Ovary (tissue), 9 donors: ENCODE measurements around the gene C8G. TPM values are rescaled to one million over a fixed set of nuclear protein-coding genes. Genes with fewer than 3 reads are reported as not detected.

Experiments used
- DNase-seq, 5 donors: peaks; one replicate each; pipeline ENCODE4 v3.0.0-alpha.2; 2019 to 2020
- H3K27ac ChIP-seq, 2 donors: fragments of 200-600 bp; one replicate each; pipeline versions ENCODE4 v1.5.1 to v1.8.0; 2019 to 2022
- H3K27me3 ChIP-seq: fragments of 200-600 bp; one replicate; pipeline ENCODE4 v1.8.0; 2022
- H3K36me3 ChIP-seq: fragments of 200-600 bp; sonication (generic); one replicate; pipeline ENCODE4 v1.5.1; 2019
- H3K4me1 ChIP-seq: one replicate; pipeline ENCODE4 v1.8.1; 2013; ENCODE audit warnings: mild to moderate bottlenecking, moderate library complexity; ENCODE audit not compliant: insufficient read depth
- H3K4me3 ChIP-seq: fragments of 200-600 bp; sonication (generic); one replicate; pipeline ENCODE4 v1.5.1; 2017
- H3K9me3 ChIP-seq, 2 donors: fragments of 200-600 bp in 1 of 2; sonication (generic) in 1 of 2; one replicate each; pipeline versions ENCODE4 v1.5.1 to v1.8.1; 2013 to 2019; ENCODE audit warnings: mild to moderate bottlenecking in 1 of 2, moderate library complexity in 1 of 2
- CTCF ChIP-seq, 3 donors: fragments of 450-650 bp in 2 of 3; fragments of 200-600 bp in 1 of 3; IDR thresholded peaks; one replicate each; pipeline versions ENCODE4 v1.5.1 to v1.8.0; 2016 to 2022; ENCODE audit warnings: antibody characterized with exemption in 3 of 3, mild to moderate bottlenecking in 1 of 3
- EP300 ChIP-seq: sonication (generic); formaldehyde crosslinking; IDR thresholded peaks from one replicate; pipeline ENCODE4 v1.6.1; 2017; ENCODE audit warnings: antibody characterized with exemption
- POLR2A ChIP-seq: fragments of 450-650 bp; IDR thresholded peaks from one replicate; pipeline ENCODE4 v1.6.1; 2017; ENCODE audit warnings: antibody characterized with exemption, mild to moderate bottlenecking, moderate library complexity
- WGBS, 3 donors: extraction: QIAGEN DNeasy Blood & Tissue Kit in 1 of 3; methylation state at CpG; one replicate each; pipeline versions ENCODE4 v1.1.5 to v1.1.7; 2013 to 2017; 5-methylcytosine and 5-hydroxymethylcytosine counted together
- intact Hi-C, 4 donors: fragments of 100-400 bp; cut with DNase I; formaldehyde crosslinking; loops; one replicate each; pipeline versions ENCODE4 v1.11.0 to v1.15.1; 2022 to 2023
- polyA plus RNA-seq, 2 donors: library from polyadenylated mRNA; stranded (reverse); fragments of 200-250 nt in 1 of 2; fragments of 350-450 nt in 1 of 2; fragmentation: Illumina TruSeq in 1 of 2; extraction: RNeasy Lipid Tissue Mini Kit (QIAGEN cat#74804) in 1 of 2; gene quantifications; one replicate each; pipeline ENCODE4 v1.2.3, GENCODE V29; 2013 to 2014
- total RNA-seq, 7 donors: library from RNA; depleted of rRNA in 2 of 7; stranded (reverse); fragments of >200 nt in 2 of 7; fragmentation: NEBNext Ultra II Directional in 3 of 7; extraction: Animal tissue kit (Norgen Biotek cat#: 25700) in 3 of 7; gene quantifications; one replicate each; pipeline versions ENCODE4 v1.1.0 to v1.2.4, GENCODE V29; 2016 to 2023
- donor health status: DM: no; HTN: no; CAD: no; lungs with moderate emphysema.
- donor health status: DM: no; HTN: no; CAD: no.
- donor health status: Bipolar disorder and iron deficiency.
- donor health status: DM: yes; HTN: yes; CAD: no.
- donor health status: DM: no; HTN: no; CAD: no.
- donor health status: DM: yes; HTN: yes; CAD: no.

C8G gene
- total and polyA plus RNA-seq, 9 donors, result 0.38 to 1.00 TPM; not detected in 7

GRCh38 chr9:136910901-136911245, 34.2 kb upstream of the C8G start:
- no peaks in the 10 kb centered on the region for H3K27me3 ChIP-seq
- no peak for DNase-seq
- 88 to 89% (median 88%) methylated on average over 12 of the region's 12 CpGs for WGBS, 3 donors
- H3K27ac ChIP-seq, result no peak overlapping the region
- intact Hi-C loops, result no loop called here
- H3K4me1 ChIP-seq, result no peaks in the 10 kb centered on the region
- H3K36me3 ChIP-seq, result no peaks in the 10 kb centered on the region
- TF ChIP-seq CTCF (IDR thresholded peaks at IDR 0.05) (no peak), POLR2A (no peak), EP300 (no peak)
- H3K9me3 ChIP-seq, result no peaks in the 10 kb centered on the region
- no peak overlapping the region for H3K4me3 ChIP-seq

GRCh38 chr9:136913701-136914438, 31.2 kb upstream of the C8G start:
- H3K27ac ChIP-seq, result no peak overlapping the region
- H3K4me3 ChIP-seq, result no peak overlapping the region
- no peaks in the 10 kb centered on the region for H3K36me3 ChIP-seq
- no peak for DNase-seq
- TF ChIP-seq EP300 (no peak), POLR2A (no peak), CTCF (IDR thresholded peaks at IDR 0.05) (no peak)
- H3K9me3 ChIP-seq, result no peaks in the 10 kb centered on the region
- no peaks in the 10 kb centered on the region for H3K4me1 ChIP-seq
- WGBS, 3 donors, result 89 to 91% (median 89%) methylated on average over 17 of the region's 17 CpGs
- intact Hi-C loops, result no loop called here
- H3K27me3 ChIP-seq, result no peaks in the 10 kb centered on the region

- no peak for TF ChIP-seq POLR2A
- no peak for TF ChIP-seq EP300
- no peak for TF ChIP-seq CTCF (IDR thresholded peaks at IDR 0.05)
- Histone ChIP-seq H3K27ac (no peak overlapping the region), H3K4me3 (no peak overlapping the region), H3K27me3 (no peaks in the 10 kb centered on the region), H3K4me1 (no peaks in the 10 kb centered on the region), H3K9me3 (no peaks in the 10 kb centered on the region), H3K36me3 (no peaks in the 10 kb centered on the region)
- intact Hi-C loops, result no loop called here
- DNase-seq, result no peak
- 84 to 87% (median 86%) methylated on average over 21 of the region's 21 CpGs for WGBS, 3 donors
These were observed 29.3 kb upstream of the C8G start for GRCh38 chr9:136915632-136916329.

GRCh38 chr9:136916330-136917184, 28.5 kb upstream of the C8G start:
- H3K27me3 ChIP-seq, result no peaks in the 10 kb centered on the region
- no peaks in the 10 kb centered on the region for H3K4me1 ChIP-seq
- 89 to 91% (median 90%) methylated on average over 32 of the region's 32 CpGs for WGBS, 3 donors
- H3K27ac ChIP-seq, result no peak overlapping the region
- TF ChIP-seq EP300, result no peak
- no peak for TF ChIP-seq CTCF (IDR thresholded peaks at IDR 0.05)
- TF ChIP-seq POLR2A, result no peak
- no peak for DNase-seq
- intact Hi-C loops, result no loop called here
- no peaks in the 10 kb centered on the region for H3K36me3 ChIP-seq
- no peak overlapping the region for H3K4me3 ChIP-seq
- H3K9me3 ChIP-seq, result no peaks in the 10 kb centered on the region
